ENCODE data around the gene LRMDA. TPM values are rescaled to one million over a fixed set of nuclear protein-coding genes. Genes with fewer than 3 reads are reported as not detected.

LRMDA gene
- total and polyA plus RNA-seq, 2 of the 8 experiments (the other 6 are each of a cell fraction or from before 2014, with no cell fraction given) = 0.86 to 2.8 TPM

- H3K56ac ChIP-seq (replicated peaks; ENCODE audit: insufficient read length, low read depth, low read length) = no peak overlapping the region
- no peak overlapping the region for H3K4ac ChIP-seq (replicated peaks; ENCODE audit: insufficient read length, low read depth, low read length)
- WGBS, 2 experiments (ENCODE audit: extremely low coverage in 1 of 2, insufficient coverage in 1 of 2, insufficient read length in 1 of 2, insufficient replicate concordance in 2 of 2, low coverage in 1 of 2, low lambda C conversion rate in 2 of 2, missing lambda C conversion rate in 1 of 2) = 92% methylated on average over 2 of the region's 2 CpGs; no CpG with 5 or more reads in 1 of the 2 experiments
- no peak overlapping the region; the same call in 1 of the 2 replicates for H2AK5ac ChIP-seq (ENCODE audit: low read depth, low read length)
- no peaks in the 10 kb centered on the region for H4K20me1 ChIP-seq (replicated peaks in 1 of 2; ENCODE audit: control insufficient read depth in 1 of 2, insufficient read depth in 2 of 2, low read length in 2 of 2)
- no peak overlapping the region for H4K91ac ChIP-seq (replicated peaks; ENCODE audit: insufficient read length, low read length)
- H2BK12ac ChIP-seq (ENCODE audit: low read depth, low read length) = no peak overlapping the region
- no peak overlapping the region for H3K23ac ChIP-seq (ENCODE audit: insufficient read length)
- H3K9me3 ChIP-seq (ENCODE audit: insufficient read depth in 2 of 2, low read depth in 1 of 2, low read length in 1 of 2) = no peaks in the 10 kb centered on the region
- H3K4me1 ChIP-seq (replicated peaks in 1 of 4; ENCODE audit: control insufficient read depth in 3 of 4, insufficient read depth in 4 of 4, low read length in 3 of 4) = peaks cover 0 to 7% (median 0%) of the 10 kb centered on the region in 4 experiments; a peak in 1 of 7 replicates
- H3K18ac ChIP-seq (ENCODE audit: extremely low read depth, low read length) = no peak overlapping the region
- H3K4me2 ChIP-seq (ENCODE audit: insufficient read depth in 1 of 2, low read depth in 2 of 2, low read length in 2 of 2) = no peak overlapping the region
- CTCF ChIA-PET (ENCODE audit: partially characterized antibody) = interaction anchor here (0.9 kb wide), 1 partner anchor 14 kb away, joined by 3 read pairs; no protein-coding TSS in a partner anchor
- no peak overlapping the region for H2BK120ac ChIP-seq (replicated peaks; ENCODE audit: low read depth, low read length)
- no peak overlapping the region for H3K27ac ChIP-seq (ENCODE audit: low read depth, low read length)
- DNase-seq (ENCODE audit: low read depth in 1 of 2, low spot score in 2 of 2) = no peak
- no peaks in the 10 kb centered on the region for H3K79me2 ChIP-seq (ENCODE audit: control insufficient read depth in 1 of 2, insufficient read depth in 2 of 2, low read length in 2 of 2)
- no peak for FAIRE-seq
- H2BK5ac ChIP-seq (ENCODE audit: low read depth, low read length) = no peak overlapping the region
- no peak overlapping the region for H2AFZ ChIP-seq (ENCODE audit: low read length)
- H3K27me3 ChIP-seq (replicated peaks in 1 of 4; ENCODE audit: control insufficient read depth in 3 of 4, extremely low read depth in 1 of 4, insufficient read depth in 3 of 4, low read length in 3 of 4) = no peaks in the 10 kb centered on the region; a peak in 1 of 7 replicates
- no peak overlapping the region for H3K9ac ChIP-seq (replicated peaks in 1 of 4; ENCODE audit: extremely low read depth in 1 of 4, low read depth in 3 of 4, low read length in 3 of 4)
- no peaks in the 10 kb centered on the region for H3K23me2 ChIP-seq (ENCODE audit: low read depth, low read length)
- H2BK15ac ChIP-seq (ENCODE audit: low read length) = no peak overlapping the region
- H3K79me1 ChIP-seq (ENCODE audit: low read depth, low read length) = no peaks in the 10 kb centered on the region
- no peak overlapping the region for H4K5ac ChIP-seq (ENCODE audit: insufficient read length, low read depth, low read length)
- TF ChIP-seq ZNF274 (IDR thresholded peaks at IDR 0.05; ENCODE audit: borderline replicate concordance, extremely low read depth, low read length) (no peak), CREB1 (IDR thresholded peaks at IDR 0.05) (no peak), TAF1 (IDR thresholded peaks at IDR 0.05; ENCODE audit: low read depth, low read length) (no peak), SAP30 (IDR thresholded peaks at IDR 0.05; ENCODE audit: insufficient read depth, insufficient replicate concordance, low read length) (no peak), PHF8 (conservative IDR thresholded peaks at IDR 0.05; ENCODE audit: low read depth, low read length) (no peak), RBBP5 (IDR thresholded peaks at IDR 0.05; ENCODE audit: borderline replicate concordance, low read depth, low read length) (no peak), RXRA (IDR thresholded peaks at IDR 0.05; ENCODE audit: insufficient read depth, low read depth, low read length) (no peak), TAF7 (optimal IDR thresholded peaks at IDR 0.05; ENCODE audit: borderline replicate concordance, low read depth, low read length) (no peak)
- no peak overlapping the region for H4K8ac ChIP-seq (ENCODE audit: extremely low read depth, insufficient read depth, low read length)
- H3K36me3 ChIP-seq (ENCODE audit: control insufficient read depth in 2 of 4, insufficient read depth in 4 of 4, low read length in 3 of 4) = no peaks in the 10 kb centered on the region
- H2BK20ac ChIP-seq (ENCODE audit: low read length) = no peak overlapping the region
- POLR2A ChIA-PET (ENCODE audit: partially characterized antibody) = no interaction called here
- H3K4me3 ChIP-seq (ENCODE audit: extremely low read depth in 1 of 4, insufficient read depth in 2 of 4, low read depth in 3 of 4, low read length in 4 of 4) = no peak overlapping the region
- no peak overlapping the region for H3K14ac ChIP-seq (ENCODE audit: insufficient read length)
Observed at GRCh38 chr10:76125900-76126299, 694.5 kb downstream of the LRMDA start.
